HFFc6 (cell line): ENCODE data around the gene MDFI. TPM values are rescaled to one million over a fixed set of nuclear protein-coding genes. Genes with fewer than 3 reads are reported as not detected.

ENCODE experiments used
- DNase-seq: peaks from one replicate; pipeline ENCODE4 v3.0.0-alpha.2; 2018
- H3K27ac Mint-ChIP-seq: 2 replicates; pipeline ENCODE4 v1.8.0; 2020; ENCODE audit warnings: mild to moderate bottlenecking, mixed read lengths
- H3K27me3 Mint-ChIP-seq: 2 replicates; pipeline ENCODE4 v1.8.0; 2021; ENCODE audit warnings: mild to moderate bottlenecking, moderate library complexity, mixed read lengths; ENCODE audit not compliant: insufficient read depth
- H3K36me3 Mint-ChIP-seq: 2 replicates; pipeline ENCODE4 v1.8.0; 2021; ENCODE audit warnings: low read depth, mixed read lengths
- H3K4me1 Mint-ChIP-seq: 2 replicates; pipeline ENCODE4 v1.8.0; 2020; ENCODE audit warnings: low read depth, mixed read lengths
- H3K4me3 Mint-ChIP-seq: 2 replicates; pipeline ENCODE4 v1.8.0; 2020; ENCODE audit warnings: mild to moderate bottlenecking, moderate library complexity, mixed read lengths
- H3K9me3 Mint-ChIP-seq: 2 replicates; pipeline ENCODE4 v1.8.0; 2020; ENCODE audit warnings: mild to moderate bottlenecking, mixed read lengths
- total RNA-seq, 6 experiments: library from RNA; stranded (reverse); fragmentation: NEBNext Ultra II Directional; extraction: Animal tissue kit (Norgen Biotek cat#: 25700); gene quantifications; 2 replicates in 1 of 6; 3 replicates in 5 of 6; pipeline ENCODE4 v1.2.3, GENCODE V29; 2021
- TF ChIP-seq, protein P1 (sequence below): fragments of 200-600 bp; sonication (generic); IDR thresholded peaks from 2 replicates; pipeline ENCODE4 v1.5.0; 2021; ENCODE audit warnings: antibody characterized with exemption, mild to moderate bottlenecking

MDFI gene
- total RNA-seq, 6 experiments from 2014 or later: 0.38 to 0.96 TPM; not detected in 4

DNA sequence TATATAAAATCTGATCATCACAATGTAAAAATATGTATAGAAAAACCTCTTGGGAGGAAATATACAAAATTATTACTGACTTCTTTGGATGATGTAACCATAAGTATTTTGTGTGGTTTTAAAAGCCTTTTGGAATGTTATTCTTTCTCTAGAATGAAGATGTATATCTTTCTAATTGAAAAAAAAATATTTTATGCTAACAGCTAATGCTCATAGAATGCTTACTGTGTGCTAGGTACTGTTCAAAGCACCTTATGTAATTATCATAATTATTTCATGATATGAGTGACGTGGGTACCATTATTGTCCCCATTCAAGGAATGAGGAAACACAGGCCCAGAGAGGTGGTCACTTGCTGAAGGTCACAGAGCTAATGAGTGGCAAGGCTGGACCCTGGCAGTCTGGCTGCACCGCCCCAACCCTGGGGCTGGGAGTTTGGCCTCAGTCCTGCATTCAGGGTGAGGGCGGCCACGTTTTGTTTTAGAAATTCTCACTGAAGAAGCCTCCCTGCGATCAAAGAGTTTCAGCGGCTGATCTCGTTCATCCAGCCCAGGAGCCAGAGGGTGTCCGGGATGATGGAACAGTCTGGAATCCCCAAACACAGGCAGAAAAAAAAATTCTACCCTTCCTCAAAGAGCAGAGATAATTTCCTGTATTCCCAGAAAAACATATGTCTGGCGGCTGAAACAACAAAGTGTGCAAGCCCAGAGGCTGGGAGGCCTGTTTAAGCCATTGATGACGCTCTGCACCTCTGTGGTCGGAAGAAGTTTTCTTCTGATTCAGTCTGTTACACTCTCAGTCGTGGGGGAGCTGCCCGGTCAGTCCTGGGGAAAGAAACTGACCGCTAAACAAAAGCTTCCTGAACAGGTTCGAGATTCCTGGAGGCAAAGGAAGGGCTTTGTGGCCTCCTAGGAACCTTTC is 59.9 kb downstream of the MDFI start:
- Mint-ChIP-seq H3K9me3 (no peaks in the 10 kb centered on the region), H3K27ac (peak overlapping the region; percentile 98), H3K4me1 (peaks cover 44% of the 10 kb centered on the region), H3K4me3 (peak overlapping the region; percentile 79), H3K36me3 (0 out of 2 replicates have a peak, but pooled peaks cover 5% of the 10 kb centered on the region), H3K27me3 (peaks cover 1% of the 10 kb centered on the region; the same call in 1 of the 2 replicates)
- DNase-seq: peak; percentile 92
- TF ChIP-seq, protein P1, sequence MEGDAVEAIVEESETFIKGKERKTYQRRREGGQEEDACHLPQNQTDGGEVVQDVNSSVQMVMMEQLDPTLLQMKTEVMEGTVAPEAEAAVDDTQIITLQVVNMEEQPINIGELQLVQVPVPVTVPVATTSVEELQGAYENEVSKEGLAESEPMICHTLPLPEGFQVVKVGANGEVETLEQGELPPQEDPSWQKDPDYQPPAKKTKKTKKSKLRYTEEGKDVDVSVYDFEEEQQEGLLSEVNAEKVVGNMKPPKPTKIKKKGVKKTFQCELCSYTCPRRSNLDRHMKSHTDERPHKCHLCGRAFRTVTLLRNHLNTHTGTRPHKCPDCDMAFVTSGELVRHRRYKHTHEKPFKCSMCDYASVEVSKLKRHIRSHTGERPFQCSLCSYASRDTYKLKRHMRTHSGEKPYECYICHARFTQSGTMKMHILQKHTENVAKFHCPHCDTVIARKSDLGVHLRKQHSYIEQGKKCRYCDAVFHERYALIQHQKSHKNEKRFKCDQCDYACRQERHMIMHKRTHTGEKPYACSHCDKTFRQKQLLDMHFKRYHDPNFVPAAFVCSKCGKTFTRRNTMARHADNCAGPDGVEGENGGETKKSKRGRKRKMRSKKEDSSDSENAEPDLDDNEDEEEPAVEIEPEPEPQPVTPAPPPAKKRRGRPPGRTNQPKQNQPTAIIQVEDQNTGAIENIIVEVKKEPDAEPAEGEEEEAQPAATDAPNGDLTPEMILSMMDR: no peak

DNA sequence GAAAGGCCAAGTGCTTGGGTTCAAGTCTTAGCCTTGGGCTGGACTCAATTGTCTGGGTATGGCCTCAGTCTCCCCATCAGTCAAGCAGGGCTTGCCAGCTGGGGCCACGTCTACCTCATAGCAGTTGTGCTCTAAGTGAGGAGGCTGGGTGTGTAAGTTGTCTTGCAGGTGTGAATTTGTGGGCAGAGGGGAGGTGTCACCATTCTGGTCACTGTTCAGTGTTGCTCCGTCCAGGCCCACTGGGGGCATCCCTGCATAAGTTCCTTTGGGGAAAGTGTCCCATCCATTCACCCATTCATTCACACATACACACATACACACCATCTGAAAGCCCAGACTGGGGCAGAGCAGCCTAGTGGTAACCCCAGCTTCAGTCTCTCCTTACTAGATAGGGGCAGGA is 60.8 kb downstream of the MDFI start:
- H3K9me3 Mint-ChIP-seq: no peaks in the 10 kb centered on the region
- peak overlapping the region; percentile 79 for H3K4me3 Mint-ChIP-seq
- no peak for DNase-seq
- H3K36me3 Mint-ChIP-seq: 0 out of 2 replicates have a peak, but pooled peaks cover 5% of the 10 kb centered on the region
- H3K27ac Mint-ChIP-seq: peak overlapping the region; percentile 98
- peaks cover 3% of the 10 kb centered on the region for H3K27me3 Mint-ChIP-seq
- TF ChIP-seq, protein P1: no peak
- peaks cover 44% of the 10 kb centered on the region for H3K4me1 Mint-ChIP-seq

DNA sequence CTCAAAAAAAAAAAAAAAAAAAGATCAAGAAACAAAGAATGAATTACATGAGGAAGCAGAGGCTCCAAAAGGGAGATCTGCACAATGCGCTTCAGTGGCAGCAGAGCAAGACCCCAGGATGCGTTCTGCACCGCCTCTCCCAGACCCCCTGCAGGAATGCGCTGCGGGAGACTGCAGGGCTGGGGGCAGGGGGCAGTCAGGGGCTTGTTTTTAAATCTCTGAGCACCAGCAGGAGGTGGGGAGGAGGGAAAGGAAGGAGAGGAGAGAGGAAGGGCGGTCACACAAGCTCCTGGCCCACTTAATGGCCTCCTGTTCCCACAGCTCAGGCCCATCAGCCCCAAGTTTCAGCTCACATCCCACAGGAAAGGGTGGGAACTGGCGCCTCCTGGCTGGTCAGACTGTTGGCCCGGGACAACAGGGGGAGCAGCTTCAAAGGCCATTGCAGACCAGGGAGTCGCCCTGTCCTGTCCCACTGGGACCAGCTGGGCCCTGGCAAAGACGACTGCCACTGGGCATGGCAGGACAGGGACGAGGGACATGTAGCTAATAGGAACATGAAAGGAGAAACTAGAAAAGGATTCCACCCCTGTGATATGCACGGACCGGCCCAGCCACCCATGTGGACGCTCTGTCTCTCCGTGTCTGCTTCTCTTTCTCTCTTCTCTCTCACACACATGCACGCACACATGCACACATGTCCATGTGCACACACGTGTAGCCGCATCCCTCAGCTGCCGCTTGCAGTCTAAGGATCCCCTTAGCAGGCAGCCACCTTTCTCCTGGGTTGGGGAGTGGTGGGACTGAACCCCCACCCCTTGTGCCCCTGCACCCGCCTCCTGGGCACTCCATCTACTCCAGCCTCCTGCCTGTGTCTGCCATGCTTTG is 62.4 kb downstream of the MDFI start:
- Mint-ChIP-seq H3K4me1 (peaks cover 40% of the 10 kb centered on the region), H3K4me3 (no peak overlapping the region), H3K9me3 (no peaks in the 10 kb centered on the region), H3K36me3 (0 out of 2 replicates have a peak, but pooled peaks cover 5% of the 10 kb centered on the region), H3K27ac (peak overlapping the region; percentile 53; the same call in 1 of the 2 replicates), H3K27me3 (peaks cover 2% of the 10 kb centered on the region)
- TF ChIP-seq, protein P1: peak; percentile 21; the same call in 1 of the 2 replicates
- DNase-seq: no peak

DNA sequence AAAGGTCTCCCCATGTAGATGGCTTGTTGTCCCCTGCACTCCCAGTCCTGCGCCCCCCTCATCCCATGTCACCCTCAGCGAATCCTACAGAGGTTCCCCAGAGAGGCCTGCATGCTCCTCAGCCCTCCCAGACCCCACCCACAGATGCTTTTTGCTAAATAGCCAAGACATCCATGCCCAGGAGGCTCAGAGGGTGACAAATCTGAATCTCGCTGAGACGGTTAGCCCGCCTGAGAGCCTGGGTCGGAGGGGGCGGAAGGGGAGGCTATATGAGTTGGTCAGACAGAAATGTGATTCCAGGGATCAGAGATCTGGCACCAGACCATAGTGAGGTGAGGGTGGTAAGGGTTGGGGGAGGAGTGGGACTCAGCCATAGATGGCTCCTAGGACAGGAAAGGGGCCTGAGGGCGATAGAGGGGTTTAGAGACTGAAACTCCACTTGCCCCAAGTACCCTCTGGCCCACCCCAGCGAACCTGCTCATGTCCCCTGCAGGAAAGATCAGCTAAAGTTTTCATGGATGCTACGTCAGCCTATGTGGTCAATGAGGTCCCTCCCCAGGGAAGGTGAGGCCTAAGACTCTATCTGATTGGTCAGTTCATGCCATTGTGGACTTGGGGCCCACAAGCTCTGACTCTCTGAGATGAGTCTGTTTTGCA is 63.9 kb downstream of the MDFI start:
- no peak overlapping the region for H3K4me3 Mint-ChIP-seq
- TF ChIP-seq, protein P1: no peak
- H3K27ac Mint-ChIP-seq: no peak overlapping the region
- H3K9me3 Mint-ChIP-seq: no peaks in the 10 kb centered on the region
- DNase-seq: no peak
- H3K4me1 Mint-ChIP-seq: peaks cover 49% of the 10 kb centered on the region
- H3K27me3 Mint-ChIP-seq: peaks cover 2% of the 10 kb centered on the region
- 0 out of 2 replicates have a peak, but pooled peaks cover 5% of the 10 kb centered on the region for H3K36me3 Mint-ChIP-seq
